Endodermal cell (in vitro differentiated cells): ENCODE data around the gene FNDC1. TPM values are rescaled to one million over a fixed set of nuclear protein-coding genes. Genes with fewer than 3 reads are reported as not detected.

Experiments
- DNase-seq: peaks from one replicate; pipeline ENCODE4 v3.0.0-alpha.2; 2017
- H3K27ac ChIP-seq: 2 replicates; pipeline ENCODE4 v1.5.1; 2013; ENCODE audit warnings: mild to moderate bottlenecking, low read depth, low read length, moderate library complexity
- H3K27me3 ChIP-seq: 2 replicates; pipeline ENCODE4 v1.6.1; 2013; ENCODE audit warnings: mild to moderate bottlenecking, low read length, moderate library complexity; ENCODE audit not compliant: insufficient read depth, control insufficient read depth, poor library complexity, severe bottlenecking
- H3K36me3 ChIP-seq: 2 replicates; pipeline ENCODE4 v1.7.0; 2013; ENCODE audit warnings: mild to moderate bottlenecking, low read length, moderate library complexity; ENCODE audit not compliant: control insufficient read depth, insufficient read depth
- H3K4me1 ChIP-seq: one replicate; pipeline ENCODE4 v1.7.0; 2013; ENCODE audit warnings: low read length; ENCODE audit not compliant: control insufficient read depth, insufficient read depth
- H3K4me3 ChIP-seq: 2 replicates; pipeline ENCODE4 v1.5.1; 2013; ENCODE audit warnings: mild to moderate bottlenecking, low read length, moderate library complexity
- H3K9ac ChIP-seq: 2 replicates; pipeline ENCODE4 v1.6.1; 2013; ENCODE audit warnings: mild to moderate bottlenecking, low read length, moderate library complexity; ENCODE audit not compliant: poor library complexity, severe bottlenecking; ENCODE audit errors: extremely low read depth
- H3K9me3 ChIP-seq: 2 replicates; pipeline ENCODE4 v1.6.1; 2013; ENCODE audit warnings: mild to moderate bottlenecking, low read length, moderate library complexity; ENCODE audit not compliant: control insufficient read depth
- H3K27ac Mint-ChIP-seq: 2 replicates; pipeline ENCODE4 v1.8.0; 2020; ENCODE audit warnings: mixed read lengths
- H3K27me3 Mint-ChIP-seq: 2 replicates; pipeline ENCODE4 v1.8.0; 2021; ENCODE audit warnings: mild to moderate bottlenecking, mixed read lengths; ENCODE audit not compliant: insufficient read depth
- H3K36me3 Mint-ChIP-seq: 2 replicates; pipeline ENCODE4 v1.8.0; 2020; ENCODE audit warnings: low read depth, mixed read lengths
- H3K4me1 Mint-ChIP-seq: 2 replicates; pipeline ENCODE4 v1.8.0; 2020; ENCODE audit warnings: mixed read lengths
- H3K4me3 Mint-ChIP-seq: 2 replicates; pipeline ENCODE4 v1.8.0; 2020; ENCODE audit warnings: mild to moderate bottlenecking, moderate library complexity, mixed read lengths
- H3K9me3 Mint-ChIP-seq: 2 replicates; pipeline ENCODE4 v1.8.0; 2020; ENCODE audit warnings: mild to moderate bottlenecking, mixed read lengths
- CTCF ChIP-seq: fragments of 200-600 bp; sonication (generic); conservative IDR thresholded peaks from 2 replicates; pipeline ENCODE4 v1.5.0; 2021; ENCODE audit warnings: antibody characterized with exemption, mild to moderate bottlenecking
- WGBS, 2 experiments: methylation state at CpG; one replicate each; pipeline versions ENCODE4 v1.1.5 to v1.1.7; 2013; ENCODE audit warnings: missing lambda C conversion rate in 2 of 2, mixed read lengths in 1 of 2; ENCODE audit not compliant: insufficient coverage in 1 of 2, insufficient read length in 1 of 2; 5-methylcytosine and 5-hydroxymethylcytosine counted together
- total RNA-seq, 2 donors: library from RNA; stranded (reverse); fragmentation: NEBNext Ultra II Directional in 1 of 2; extraction: Animal tissue kit (Norgen Biotek cat#: 25700) in 1 of 2; gene quantifications; 2 replicates in 1 of 2; 3 replicates in 1 of 2; pipeline ENCODE4 v1.2.1, GENCODE V29; 2021

Gene FNDC1
- total RNA-seq, 2 donors from 2014 or later = 0.55 to 0.62 TPM

GRCh38 chr6:159156089-159156488, 13.1 kb upstream of the FNDC1 start:
- no peak for TF ChIP-seq CTCF
- WGBS, 2 experiments = no CpG with 5 or more reads among the region's 1 CpG
- Mint-ChIP-seq H3K27me3 (peaks cover 6% of the 10 kb centered on the region), H3K4me3 (no peak overlapping the region), H3K27ac (no peak overlapping the region), H3K4me1 (no peaks in the 10 kb centered on the region), H3K9me3 (peaks cover 23% of the 10 kb centered on the region), H3K36me3 (no peaks in the 10 kb centered on the region)
- Histone ChIP-seq H3K36me3 (no peaks in the 10 kb centered on the region), H3K9me3 (peaks cover 13% of the 10 kb centered on the region), H3K4me3 (no peak overlapping the region), H3K4me1 (no peaks in the 10 kb centered on the region), H3K9ac (no peak overlapping the region), H3K27me3 (no peaks in the 10 kb centered on the region), H3K27ac (no peak overlapping the region)
- DNase-seq = no peak

- H3K36me3 ChIP-seq = no peaks in the 10 kb centered on the region
- Mint-ChIP-seq H3K4me1 (no peaks in the 10 kb centered on the region), H3K27me3 (peaks cover 7% of the 10 kb centered on the region), H3K36me3 (no peaks in the 10 kb centered on the region), H3K9me3 (peaks cover 23% of the 10 kb centered on the region), H3K27ac (no peak overlapping the region), H3K4me3 (no peak overlapping the region)
- no peak for DNase-seq
- H3K9ac ChIP-seq = no peak overlapping the region
- no peak for TF ChIP-seq CTCF
- H3K9me3 ChIP-seq = peaks cover 13% of the 10 kb centered on the region
- H3K27me3 ChIP-seq = no peaks in the 10 kb centered on the region
- no peak overlapping the region for H3K4me3 ChIP-seq
- 75% methylated on average over 2 of the region's 2 CpGs; no CpG with 5 or more reads in 1 of the 2 experiments for WGBS, 2 experiments
- H3K4me1 ChIP-seq = no peaks in the 10 kb centered on the region
- H3K27ac ChIP-seq = no peak overlapping the region
Measured at GRCh38 chr6:159157431-159157830, 11.8 kb upstream of the FNDC1 start.

GRCh38 chr6:159161839-159162238, 7.4 kb upstream of the FNDC1 start:
- WGBS, 2 experiments = 55 to 67% methylated on average over 1 to 3 of the region's 3 CpGs
- no peaks in the 10 kb centered on the region for H3K36me3 ChIP-seq
- H3K36me3 Mint-ChIP-seq = no peaks in the 10 kb centered on the region

More at GRCh38 chr6:159161839-159162238, 7.4 kb upstream of the FNDC1 start:
- TF ChIP-seq CTCF = no peak
- H3K4me1 ChIP-seq = no peaks in the 10 kb centered on the region
- no peak overlapping the region for H3K27ac ChIP-seq
- H3K27ac Mint-ChIP-seq = no peak overlapping the region
- H3K9ac ChIP-seq = no peak overlapping the region
- H3K4me3 ChIP-seq = no peak overlapping the region
- DNase-seq = no peak
- H3K27me3 Mint-ChIP-seq = peaks cover 29% of the 10 kb centered on the region
- no peak overlapping the region for H3K4me3 Mint-ChIP-seq
- H3K27me3 ChIP-seq = peaks cover 30% of the 10 kb centered on the region
- no peaks in the 10 kb centered on the region for H3K9me3 ChIP-seq
- H3K9me3 Mint-ChIP-seq = peaks cover 4% of the 10 kb centered on the region
- no peaks in the 10 kb centered on the region for H3K4me1 Mint-ChIP-seq
